LNCaP clone FGC (cell line): ENCODE results near the gene HDAC8.

Experiments used
- DNase-seq: peaks from one replicate; pipeline ENCODE4 v3.0.0-alpha.2; 2011; ENCODE audit warnings: low read depth
- H3K4me3 ChIP-seq: 2 replicates; pipeline ENCODE4 v1.5.1; 2011; ENCODE audit warnings: mild to moderate bottlenecking, low read depth, low read length, control low read depth
- CTCF ChIP-seq: IDR thresholded peaks from 2 replicates; pipeline ENCODE4 v1.5.1; 2012; ENCODE audit warnings: mild to moderate bottlenecking; ENCODE audit not compliant: control insufficient read depth, insufficient read depth; ENCODE audit errors: extremely low read depth

HDAC8 gene

GRCh38 chrX:72479324-72480274, 93.0 kb downstream of the HDAC8 start:
- peak overlapping the region; percentile 9; the same call in 1 of the 2 replicates for H3K4me3 ChIP-seq
- TF ChIP-seq CTCF = no peak
- peak; percentile 71 for DNase-seq

- DNase-seq = no peak
- TF ChIP-seq CTCF = no peak
- peak overlapping the region; percentile 9; the same call in 1 of the 2 replicates for H3K4me3 ChIP-seq
These were observed 93.8 kb downstream of the HDAC8 start for GRCh38 chrX:72478853-72479252.

- no peak overlapping the region for H3K4me3 ChIP-seq
- no peak for DNase-seq
- TF ChIP-seq CTCF = no peak
These were observed 94.3 kb downstream of the HDAC8 start for GRCh38 chrX:72478351-72478750.

GRCh38 chrX:72477781-72478181, 94.9 kb downstream of the HDAC8 start:
- TF ChIP-seq CTCF = no peak
- H3K4me3 ChIP-seq = no peak overlapping the region
- DNase-seq = peak; percentile 71

GRCh38 chrX:72477376-72477775, 95.3 kb downstream of the HDAC8 start:
- H3K4me3 ChIP-seq = no peak overlapping the region
- no peak for TF ChIP-seq CTCF
- DNase-seq = no peak

GRCh38 chrX:72475952-72476668, 96.5 kb downstream of the HDAC8 start:
- no peak for DNase-seq
- no peak overlapping the region for H3K4me3 ChIP-seq
- TF ChIP-seq CTCF = no peak
